ENCODE data around the gene HYAL3. TPM values are rescaled to one million over a fixed set of nuclear protein-coding genes. Genes with fewer than 3 reads are reported as not detected.

Gene HYAL3
- total and polyA plus RNA-seq, 2 of the 13 experiments (the other 11 are each of a cell fraction or from before 2014, with no cell fraction given), result 5.5 to 10.4 TPM

DNA sequence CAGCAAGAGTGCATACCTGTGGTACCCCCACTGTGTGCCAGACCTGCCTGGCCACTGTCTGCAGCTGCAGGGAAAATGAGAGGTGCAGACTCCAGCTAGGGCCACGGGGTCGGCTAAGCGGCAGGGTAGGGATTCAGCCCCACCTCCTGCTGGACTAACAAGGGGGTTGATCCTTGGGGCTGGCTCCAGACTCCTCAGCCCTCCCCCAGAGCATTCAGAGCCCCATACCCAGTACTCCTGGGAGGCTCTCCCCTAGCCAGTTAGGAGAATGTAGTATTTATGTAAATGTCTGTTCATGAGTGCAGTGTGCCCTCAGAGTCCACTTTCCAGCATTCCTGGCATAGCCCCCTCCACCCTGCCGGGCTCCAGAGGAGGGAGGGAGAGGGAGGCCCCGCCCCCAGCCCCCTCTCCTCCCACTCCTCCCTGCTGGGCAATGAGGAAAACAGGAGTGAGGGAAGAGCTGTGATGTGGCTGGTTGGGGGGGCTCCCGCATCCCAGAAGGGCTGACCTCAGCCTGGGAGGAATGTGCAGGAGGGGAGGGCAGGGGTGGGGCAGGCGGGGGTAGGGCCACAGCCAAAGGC lies 34.7 kb downstream of the HYAL3 start (continued):
- TF ChIP-seq PHB2 (IDR thresholded peaks at IDR 0.05; ENCODE audit: partially characterized antibody) (no peak), KLF9 (CRISPR knock-in tag; IDR thresholded peaks at IDR 0.05; ENCODE audit: low read depth) (0 out of 2 replicates have a peak, but pooled peaks have one; percentile 34), SMAD1 (CRISPR knock-in tag; IDR thresholded peaks at IDR 0.05; ENCODE audit: borderline replicate concordance, low read depth) (no peak), ZNF17 (CRISPR knock-in tag; IDR thresholded peaks at IDR 0.05) (no peak), HMG20A (CRISPR knock-in tag; IDR thresholded peaks at IDR 0.05; ENCODE audit: borderline replicate concordance) (peak; percentile 45; the same call in 1 of the 2 replicates), NR2F1 (CRISPR knock-in tag; IDR thresholded peaks at IDR 0.05) (peak in 1 of 2 experiments; percentile 54; a peak in 1 of 4 replicates), ZIK1 (CRISPR knock-in tag; IDR thresholded peaks at IDR 0.05; ENCODE audit: borderline replicate concordance, low read depth) (no peak), SMARCE1 (IDR thresholded peaks at IDR 0.05; ENCODE audit: borderline replicate concordance) (no peak), TAF15 (IDR thresholded peaks at IDR 0.05; ENCODE audit: low read depth, low read length, poor library complexity, severe bottlenecking) (no peak), PPARG (CRISPR knock-in tag; conservative IDR thresholded peaks at IDR 0.05) (peak; percentile 52; the same call in 1 of the 2 replicates), ZNF839 (CRISPR knock-in tag; IDR thresholded peaks at IDR 0.05; ENCODE audit: borderline replicate concordance) (no peak), MTF2 (CRISPR knock-in tag; IDR thresholded peaks at IDR 0.05; ENCODE audit: borderline replicate concordance) (no peak), TCF12 (IDR thresholded peaks at IDR 0.05) (no peak), TCF12 (CRISPR knock-in tag; IDR thresholded peaks at IDR 0.05) (peak; percentile 68; the same call in 1 of the 2 replicates), ZNF644 (CRISPR knock-in tag; IDR thresholded peaks at IDR 0.05; ENCODE audit: low read depth) (no peak), RFXANK (CRISPR knock-in tag; IDR thresholded peaks at IDR 0.05) (no peak), GTF2F1 (IDR thresholded peaks at IDR 0.05; ENCODE audit: low read length) (no peak), CAMTA2 (CRISPR knock-in tag; IDR thresholded peaks at IDR 0.05; ENCODE audit: borderline replicate concordance) (no peak), SOX5 (CRISPR knock-in tag; IDR thresholded peaks at IDR 0.05; ENCODE audit: borderline replicate concordance) (peak; percentile 59; the same call in 1 of the 2 replicates), SOX6 (IDR thresholded peaks at IDR 0.05) (no peak), SOX6 (CRISPR knock-in tag; IDR thresholded peaks at IDR 0.05) (peak; percentile 63), IKZF4 (CRISPR knock-in tag; IDR thresholded peaks at IDR 0.05; ENCODE audit: borderline replicate concordance, low read depth, not compliant biosample characterization) (no peak), GATA4 (IDR thresholded peaks at IDR 0.05; ENCODE audit: borderline replicate concordance, low read depth) (no peak)
- TF ChIP-seq, protein P1, sequence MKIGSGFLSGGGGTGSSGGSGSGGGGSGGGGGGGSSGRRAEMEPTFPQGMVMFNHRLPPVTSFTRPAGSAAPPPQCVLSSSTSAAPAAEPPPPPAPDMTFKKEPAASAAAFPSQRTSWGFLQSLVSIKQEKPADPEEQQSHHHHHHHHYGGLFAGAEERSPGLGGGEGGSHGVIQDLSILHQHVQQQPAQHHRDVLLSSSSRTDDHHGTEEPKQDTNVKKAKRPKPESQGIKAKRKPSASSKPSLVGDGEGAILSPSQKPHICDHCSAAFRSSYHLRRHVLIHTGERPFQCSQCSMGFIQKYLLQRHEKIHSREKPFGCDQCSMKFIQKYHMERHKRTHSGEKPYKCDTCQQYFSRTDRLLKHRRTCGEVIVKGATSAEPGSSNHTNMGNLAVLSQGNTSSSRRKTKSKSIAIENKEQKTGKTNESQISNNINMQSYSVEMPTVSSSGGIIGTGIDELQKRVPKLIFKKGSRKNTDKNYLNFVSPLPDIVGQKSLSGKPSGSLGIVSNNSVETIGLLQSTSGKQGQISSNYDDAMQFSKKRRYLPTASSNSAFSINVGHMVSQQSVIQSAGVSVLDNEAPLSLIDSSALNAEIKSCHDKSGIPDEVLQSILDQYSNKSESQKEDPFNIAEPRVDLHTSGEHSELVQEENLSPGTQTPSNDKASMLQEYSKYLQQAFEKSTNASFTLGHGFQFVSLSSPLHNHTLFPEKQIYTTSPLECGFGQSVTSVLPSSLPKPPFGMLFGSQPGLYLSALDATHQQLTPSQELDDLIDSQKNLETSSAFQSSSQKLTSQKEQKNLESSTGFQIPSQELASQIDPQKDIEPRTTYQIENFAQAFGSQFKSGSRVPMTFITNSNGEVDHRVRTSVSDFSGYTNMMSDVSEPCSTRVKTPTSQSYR (CRISPR knock-in tag; IDR thresholded peaks at IDR 0.05; ENCODE audit: borderline replicate concordance), result no peak
- TF ChIP-seq, protein P2, sequence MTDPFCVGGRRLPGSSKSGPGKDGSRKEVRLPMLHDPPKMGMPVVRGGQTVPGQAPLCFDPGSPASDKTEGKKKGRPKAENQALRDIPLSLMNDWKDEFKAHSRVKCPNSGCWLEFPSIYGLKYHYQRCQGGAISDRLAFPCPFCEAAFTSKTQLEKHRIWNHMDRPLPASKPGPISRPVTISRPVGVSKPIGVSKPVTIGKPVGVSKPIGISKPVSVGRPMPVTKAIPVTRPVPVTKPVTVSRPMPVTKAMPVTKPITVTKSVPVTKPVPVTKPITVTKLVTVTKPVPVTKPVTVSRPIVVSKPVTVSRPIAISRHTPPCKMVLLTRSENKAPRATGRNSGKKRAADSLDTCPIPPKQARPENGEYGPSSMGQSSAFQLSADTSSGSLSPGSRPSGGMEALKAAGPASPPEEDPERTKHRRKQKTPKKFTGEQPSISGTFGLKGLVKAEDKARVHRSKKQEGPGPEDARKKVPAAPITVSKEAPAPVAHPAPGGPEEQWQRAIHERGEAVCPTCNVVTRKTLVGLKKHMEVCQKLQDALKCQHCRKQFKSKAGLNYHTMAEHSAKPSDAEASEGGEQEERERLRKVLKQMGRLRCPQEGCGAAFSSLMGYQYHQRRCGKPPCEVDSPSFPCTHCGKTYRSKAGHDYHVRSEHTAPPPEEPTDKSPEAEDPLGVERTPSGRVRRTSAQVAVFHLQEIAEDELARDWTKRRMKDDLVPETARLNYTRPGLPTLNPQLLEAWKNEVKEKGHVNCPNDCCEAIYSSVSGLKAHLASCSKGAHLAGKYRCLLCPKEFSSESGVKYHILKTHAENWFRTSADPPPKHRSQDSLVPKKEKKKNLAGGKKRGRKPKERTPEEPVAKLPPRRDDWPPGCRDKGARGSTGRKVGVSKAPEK (CRISPR knock-in tag; IDR thresholded peaks at IDR 0.05; ENCODE audit: borderline replicate concordance), result no peak
